ENCODE results near the gene NKX3-2.

NKX3-2 gene

GRCh38 chr4:13534344-13535063 lies 9.8 kb downstream of the NKX3-2 start:
- peaks cover 16 to 22% of the 10 kb centered on the region in 2 donors for H3K4me1 Mint-ChIP-seq (ENCODE audit: low read depth in 2 of 2)
- H3K4me3 Mint-ChIP-seq, result no peak overlapping the region
- DNase-seq (no peak), ATAC-seq (replicated peaks) (no peak)
- peaks cover 76 to 100% of the 10 kb centered on the region in 2 donors for H3K27me3 Mint-ChIP-seq
- peaks cover 3 to 11% of the 10 kb centered on the region in 2 donors for H3K9me3 Mint-ChIP-seq
- H3K36me3 Mint-ChIP-seq (ENCODE audit: insufficient read depth), result peaks cover 37% of the 10 kb centered on the region
- H3K27ac Mint-ChIP-seq, result no peak overlapping the region

- H3K27ac Mint-ChIP-seq, result no peak overlapping the region
- no peak overlapping the region for H3K4me3 Mint-ChIP-seq
- DNase-seq, result no peak
- peaks cover 19 to 24% of the 10 kb centered on the region in 2 donors for H3K4me1 Mint-ChIP-seq (ENCODE audit: low read depth in 2 of 2)
- H3K27me3 Mint-ChIP-seq, result peaks cover 76 to 100% of the 10 kb centered on the region in 2 donors
- H3K36me3 Mint-ChIP-seq (ENCODE audit: insufficient read depth), result peaks cover 39% of the 10 kb centered on the region
- H3K9me3 Mint-ChIP-seq, result peaks cover 3 to 9% of the 10 kb centered on the region in 2 donors
- ATAC-seq (replicated peaks), result no peak
Observed at GRCh38 chr4:13533670-13534343, 10.5 kb downstream of the NKX3-2 start.

GRCh38 chr4:13531625-13531998 lies 12.7 kb downstream of the NKX3-2 start:
- Mint-ChIP-seq H3K27me3 (peaks cover 85 to 100% of the 10 kb centered on the region in 2 donors), H3K4me3 (no peak overlapping the region), H3K4me1 (ENCODE audit: low read depth in 2 of 2) (peaks cover 20 to 25% of the 10 kb centered on the region in 2 donors), H3K27ac (no peak overlapping the region), H3K9me3 (no peaks in the 10 kb centered on the region), H3K36me3 (ENCODE audit: insufficient read depth) (peaks cover 26% of the 10 kb centered on the region)
- DNase-seq (no peak), ATAC-seq (replicated peaks) (no peak)

- Mint-ChIP-seq H3K4me3 (no peak overlapping the region), H3K4me1 (ENCODE audit: low read depth in 2 of 2) (peaks cover 20 to 24% of the 10 kb centered on the region in 2 donors), H3K27ac (no peak overlapping the region), H3K9me3 (no peaks in the 10 kb centered on the region), H3K27me3 (peaks cover 91 to 100% of the 10 kb centered on the region in 2 donors), H3K36me3 (ENCODE audit: insufficient read depth) (peaks cover 24% of the 10 kb centered on the region)
- ATAC-seq (replicated peaks) (no peak), DNase-seq (no peak)
Observed at GRCh38 chr4:13530823-13531624, 13.3 kb downstream of the NKX3-2 start.

- peaks cover 87 to 100% of the 10 kb centered on the region in 2 donors for H3K27me3 Mint-ChIP-seq
- no peaks in the 10 kb centered on the region for H3K9me3 Mint-ChIP-seq
- H3K27ac Mint-ChIP-seq, result peak overlapping the region in 1 of 2 donors; percentile 72
- peaks cover 20 to 24% of the 10 kb centered on the region in 2 donors for H3K4me1 Mint-ChIP-seq (ENCODE audit: low read depth in 2 of 2)
- DNase-seq, result no peak
- peak overlapping the region; percentile 14 to 62 for H3K4me3 Mint-ChIP-seq
- H3K36me3 Mint-ChIP-seq (ENCODE audit: insufficient read depth), result peaks cover 19% of the 10 kb centered on the region
- no peak for ATAC-seq (replicated peaks)
Observed at GRCh38 chr4:13529128-13529919, 15.0 kb downstream of the NKX3-2 start.

GRCh38 chr4:13528821-13529127 lies 15.5 kb downstream of the NKX3-2 start:
- peaks cover 23% of the 10 kb centered on the region for H3K36me3 Mint-ChIP-seq (ENCODE audit: insufficient read depth)
- H3K27ac Mint-ChIP-seq, result peak overlapping the region in 1 of 2 donors; percentile 72
- DNase-seq (no peak), ATAC-seq (replicated peaks) (no peak)
- no peaks in the 10 kb centered on the region for H3K9me3 Mint-ChIP-seq
- H3K27me3 Mint-ChIP-seq, result peaks cover 87 to 100% of the 10 kb centered on the region in 2 donors
- peaks cover 20% of the 10 kb centered on the region in 2 donors for H3K4me1 Mint-ChIP-seq (ENCODE audit: low read depth in 2 of 2)
- H3K4me3 Mint-ChIP-seq, result peak overlapping the region; percentile 14 to 62

- H3K27me3 Mint-ChIP-seq, result peaks cover 86 to 100% of the 10 kb centered on the region in 2 donors
- peaks cover 23% of the 10 kb centered on the region for H3K36me3 Mint-ChIP-seq (ENCODE audit: insufficient read depth)
- peak; percentile 52 for ATAC-seq (replicated peaks)
- no peak for DNase-seq
- H3K4me1 Mint-ChIP-seq (ENCODE audit: low read depth in 2 of 2), result peaks cover 20% of the 10 kb centered on the region in 2 donors
- H3K9me3 Mint-ChIP-seq, result no peaks in the 10 kb centered on the region
- peak overlapping the region in 1 of 2 donors; percentile 72 for H3K27ac Mint-ChIP-seq
- H3K4me3 Mint-ChIP-seq, result peak overlapping the region; percentile 62 to 63
Observed at GRCh38 chr4:13527981-13528820, 16.1 kb downstream of the NKX3-2 start.

GRCh38 chr4:13527192-13527980 lies 16.9 kb downstream of the NKX3-2 start:
- Mint-ChIP-seq H3K36me3 (ENCODE audit: insufficient read depth) (peaks cover 23% of the 10 kb centered on the region), H3K4me1 (ENCODE audit: low read depth in 2 of 2) (peaks cover 20 to 24% of the 10 kb centered on the region in 2 donors), H3K4me3 (peak overlapping the region; percentile 62 to 73), H3K9me3 (no peaks in the 10 kb centered on the region), H3K27ac (no peak overlapping the region), H3K27me3 (peaks cover 88 to 100% of the 10 kb centered on the region in 2 donors)
- DNase-seq (no peak), ATAC-seq (replicated peaks) (peak; percentile 52)

- Mint-ChIP-seq H3K4me1 (ENCODE audit: low read depth in 2 of 2) (peaks cover 19 to 24% of the 10 kb centered on the region in 2 donors), H3K27me3 (peaks cover 89 to 100% of the 10 kb centered on the region in 2 donors), H3K27ac (no peak overlapping the region), H3K4me3 (no peak overlapping the region), H3K9me3 (no peaks in the 10 kb centered on the region), H3K36me3 (ENCODE audit: insufficient read depth) (peaks cover 20% of the 10 kb centered on the region)
- ATAC-seq (replicated peaks), result no peak
- DNase-seq, result no peak
Observed at GRCh38 chr4:13526658-13527057, 17.6 kb downstream of the NKX3-2 start.

GRCh38 chr4:13525606-13526281 lies 18.6 kb downstream of the NKX3-2 start:
- no peak for ATAC-seq (replicated peaks)
- no peak for DNase-seq
- H3K36me3 Mint-ChIP-seq (ENCODE audit: insufficient read depth), result peaks cover 15% of the 10 kb centered on the region
- no peak overlapping the region for H3K4me3 Mint-ChIP-seq
- H3K9me3 Mint-ChIP-seq, result no peaks in the 10 kb centered on the region
- H3K4me1 Mint-ChIP-seq (ENCODE audit: low read depth in 2 of 2), result peaks cover 10 to 21% of the 10 kb centered on the region in 2 donors
- H3K27me3 Mint-ChIP-seq, result peaks cover 80 to 100% of the 10 kb centered on the region in 2 donors
- no peak overlapping the region for H3K27ac Mint-ChIP-seq

- peaks cover 15% of the 10 kb centered on the region for H3K36me3 Mint-ChIP-seq (ENCODE audit: insufficient read depth)
- no peaks in the 10 kb centered on the region for H3K9me3 Mint-ChIP-seq
- DNase-seq (no peak), ATAC-seq (replicated peaks) (no peak)
- H3K27ac Mint-ChIP-seq, result no peak overlapping the region
- H3K27me3 Mint-ChIP-seq, result peaks cover 70 to 90% of the 10 kb centered on the region in 2 donors
- H3K4me3 Mint-ChIP-seq, result no peak overlapping the region
- H3K4me1 Mint-ChIP-seq (ENCODE audit: low read depth in 2 of 2), result peaks cover 9 to 21% of the 10 kb centered on the region in 2 donors
Observed at GRCh38 chr4:13524504-13525243, 19.6 kb downstream of the NKX3-2 start.
